NCI-H187 treated with DMSO at 0.1 percent for 48 hours (cell line): ENCODE measurements around the gene LINGO3.
A peak's percentile ranks its signal among the peaks of the same experiment; 100 is the strongest.

Experiments
- DNase-seq: peaks from one replicate; lab custom pipeline; 2025; lab: John Stamatoyannopoulos, UW

LINGO3 gene

DNA sequence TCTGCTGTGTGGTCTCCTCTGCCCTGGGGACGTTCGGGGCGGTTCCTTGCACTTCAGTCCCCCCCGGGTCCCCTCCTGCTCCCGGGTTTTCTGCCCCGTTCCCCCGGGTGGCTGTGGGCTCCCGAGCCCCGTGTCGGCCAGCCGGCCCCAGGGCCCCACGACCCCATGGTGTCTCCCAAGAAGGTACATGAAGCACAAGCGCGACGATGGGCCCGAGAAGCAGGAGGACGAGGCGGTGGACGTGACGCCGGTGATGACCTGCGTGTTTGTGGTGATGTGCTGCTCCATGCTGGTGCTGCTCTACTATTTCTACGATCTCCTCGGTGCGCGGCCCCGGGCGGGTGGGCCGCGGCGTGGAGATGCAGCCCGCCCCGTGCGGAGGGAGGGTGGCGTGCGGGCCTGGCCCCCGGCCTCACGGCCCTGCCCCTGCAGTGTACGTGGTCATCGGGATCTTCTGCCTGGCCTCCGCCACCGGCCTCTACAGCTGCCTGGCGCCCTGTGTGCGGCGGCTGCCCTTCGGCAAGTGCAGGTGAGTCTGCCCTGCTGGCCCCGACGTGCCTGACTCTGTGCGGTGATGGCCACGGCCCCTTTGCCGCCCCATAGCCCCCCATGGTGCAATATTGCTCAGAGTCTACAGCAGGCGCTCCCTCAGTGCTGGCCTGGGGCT, 31.8 kb upstream of the LINGO3 start:
- no peak for DNase-seq

DNA sequence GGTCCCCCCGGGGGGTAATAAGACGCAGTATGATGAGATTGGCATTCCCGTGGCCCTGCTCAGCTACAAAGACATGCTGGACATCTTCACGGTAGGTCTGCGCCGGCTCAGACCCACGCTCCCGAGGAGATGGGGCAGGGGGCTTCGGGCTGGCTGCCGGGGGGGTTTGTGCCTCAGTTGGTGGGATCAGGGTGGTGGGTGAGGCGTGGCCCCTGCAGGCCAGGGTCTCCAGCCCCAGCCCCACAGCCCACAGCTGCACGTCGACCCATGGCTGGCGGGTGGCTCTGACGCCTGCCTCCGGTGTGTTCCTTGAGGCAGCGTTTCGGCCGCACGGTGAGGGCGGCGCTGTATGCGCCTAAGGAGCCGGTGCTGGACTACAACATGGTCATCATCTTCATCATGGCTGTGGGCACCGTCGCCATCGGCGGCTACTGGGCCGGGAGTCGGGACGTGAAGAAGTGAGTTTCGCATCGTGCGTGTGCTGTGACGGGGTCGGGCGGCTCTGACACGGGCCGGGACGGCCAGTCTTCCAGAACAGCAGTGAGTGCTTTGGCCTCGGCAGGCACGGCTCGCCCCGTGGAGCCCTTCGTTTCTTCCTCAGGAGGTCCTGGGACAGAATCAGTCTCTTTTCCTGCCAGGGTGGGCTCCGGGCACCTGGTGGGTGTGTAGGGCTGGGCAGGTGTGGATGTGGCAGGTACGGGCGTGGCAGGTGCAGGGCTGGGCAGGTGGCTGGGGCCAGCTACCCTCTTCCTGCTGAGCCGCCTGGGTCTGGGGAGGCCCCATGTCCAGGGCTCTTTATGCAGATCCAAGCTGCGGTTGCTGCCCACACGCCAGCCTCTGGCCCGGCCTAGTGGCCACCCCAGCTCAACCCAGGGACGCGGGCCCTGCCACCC, 31.0 kb upstream of the LINGO3 start:
- DNase-seq: no peak

DNA sequence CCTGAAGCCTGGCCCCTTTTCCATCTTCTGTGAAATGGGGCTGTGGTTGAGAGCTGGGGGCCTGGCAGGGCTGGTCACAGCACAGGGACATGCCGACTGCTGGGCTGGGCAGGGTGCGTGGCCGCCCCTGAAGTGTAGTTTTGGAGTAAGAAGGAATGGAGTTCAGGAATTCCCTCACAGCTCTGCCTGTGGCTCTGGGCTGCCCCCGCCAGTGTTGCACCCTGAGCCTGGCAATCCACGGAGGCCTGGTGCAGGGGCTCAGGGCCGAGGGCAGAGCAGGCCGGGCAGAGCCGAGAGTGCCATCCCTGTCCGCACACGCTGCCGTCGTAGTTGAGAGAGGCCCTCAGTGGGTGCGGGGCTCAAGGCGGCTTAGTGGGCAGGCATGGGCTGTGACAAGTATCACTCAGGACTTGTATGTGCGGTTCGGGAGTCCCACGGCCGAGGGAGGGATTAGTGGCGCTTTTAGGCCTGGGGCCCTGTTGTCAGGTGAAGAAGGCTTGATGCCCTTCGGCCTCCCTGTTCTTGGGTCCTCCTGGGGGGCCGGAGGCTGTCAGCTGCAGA, 30.2 kb upstream of the LINGO3 start:
- DNase-seq: no peak

DNA sequence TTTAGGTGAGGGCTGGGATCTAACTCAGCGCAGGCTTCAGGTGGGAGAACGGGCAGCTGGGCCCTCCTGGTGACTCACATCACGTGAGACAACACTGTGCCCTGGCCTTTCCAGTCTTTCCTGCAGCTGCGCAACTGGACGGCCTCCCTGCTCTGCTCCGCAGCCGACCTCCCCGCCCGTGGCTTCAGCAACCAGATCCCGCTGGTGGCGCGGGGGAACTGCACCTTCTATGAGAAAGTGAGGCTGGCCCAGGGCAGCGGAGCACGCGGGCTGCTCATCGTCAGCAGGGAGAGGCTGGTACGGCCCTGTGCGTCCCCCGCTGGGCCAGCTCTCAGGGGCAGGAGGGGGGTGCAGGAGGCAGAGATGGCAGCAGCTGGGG, 29.4 kb upstream of the LINGO3 start:
- no peak for DNase-seq

DNA sequence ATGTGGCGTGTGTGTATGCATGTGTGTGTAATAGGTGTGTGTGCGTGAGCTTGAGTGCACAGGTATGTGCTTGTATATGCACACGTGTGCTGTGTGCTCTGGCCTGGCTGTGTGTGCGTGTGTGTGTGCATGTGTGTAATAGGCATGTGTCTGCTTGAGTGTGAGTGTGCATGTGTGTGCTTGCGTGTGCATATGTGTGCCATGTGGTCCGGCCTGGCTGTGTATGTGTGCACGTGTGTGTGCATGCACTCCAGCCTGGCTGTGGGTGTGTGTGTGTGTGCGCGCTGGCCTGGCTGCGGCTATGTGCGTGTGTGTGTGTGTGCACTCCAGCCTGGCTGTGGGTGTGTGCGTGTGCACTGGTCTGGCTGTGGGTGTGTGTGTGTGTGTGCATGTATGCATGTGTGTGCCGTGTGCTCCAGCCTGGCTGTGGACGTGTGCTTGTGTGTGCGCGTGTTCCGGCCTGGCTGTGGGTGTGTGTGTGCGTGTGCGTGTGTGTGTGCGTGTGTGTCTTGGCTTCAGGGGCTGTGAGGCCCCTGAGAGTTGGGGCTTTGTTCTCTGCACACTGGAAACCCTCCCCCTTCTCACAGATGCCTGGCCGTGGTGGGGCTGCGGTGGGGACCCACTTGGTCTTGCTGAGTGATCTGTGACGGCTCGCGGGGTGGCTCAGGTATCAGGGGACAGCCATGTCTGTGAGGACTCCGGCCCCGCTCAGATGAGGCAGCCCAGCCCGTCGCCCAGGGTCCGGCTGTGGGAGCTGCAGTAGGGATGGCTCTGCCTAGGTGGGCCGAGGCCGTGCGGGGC, 28.8 kb upstream of the LINGO3 start:
- DNase-seq: no peak

DNA sequence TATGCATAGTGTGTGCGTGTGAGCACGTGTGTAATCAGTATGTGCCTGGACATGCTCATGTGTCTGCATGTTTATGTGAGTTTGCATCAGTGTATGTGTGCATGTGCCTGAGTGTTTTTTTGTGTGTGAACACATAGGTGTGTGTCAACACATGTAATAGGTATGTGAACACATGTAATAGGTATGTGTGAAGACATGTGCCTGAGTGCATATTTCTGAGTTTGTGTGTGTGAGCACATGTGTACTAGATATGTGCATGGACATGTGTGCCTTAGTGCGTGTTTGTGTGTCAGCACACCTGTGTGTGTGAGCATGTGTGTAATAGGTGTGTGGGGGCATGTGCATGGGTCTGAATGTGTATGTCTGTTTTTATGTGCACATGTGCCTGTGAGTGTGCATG, 27.9 kb upstream of the LINGO3 start:
- DNase-seq: no peak

DNA sequence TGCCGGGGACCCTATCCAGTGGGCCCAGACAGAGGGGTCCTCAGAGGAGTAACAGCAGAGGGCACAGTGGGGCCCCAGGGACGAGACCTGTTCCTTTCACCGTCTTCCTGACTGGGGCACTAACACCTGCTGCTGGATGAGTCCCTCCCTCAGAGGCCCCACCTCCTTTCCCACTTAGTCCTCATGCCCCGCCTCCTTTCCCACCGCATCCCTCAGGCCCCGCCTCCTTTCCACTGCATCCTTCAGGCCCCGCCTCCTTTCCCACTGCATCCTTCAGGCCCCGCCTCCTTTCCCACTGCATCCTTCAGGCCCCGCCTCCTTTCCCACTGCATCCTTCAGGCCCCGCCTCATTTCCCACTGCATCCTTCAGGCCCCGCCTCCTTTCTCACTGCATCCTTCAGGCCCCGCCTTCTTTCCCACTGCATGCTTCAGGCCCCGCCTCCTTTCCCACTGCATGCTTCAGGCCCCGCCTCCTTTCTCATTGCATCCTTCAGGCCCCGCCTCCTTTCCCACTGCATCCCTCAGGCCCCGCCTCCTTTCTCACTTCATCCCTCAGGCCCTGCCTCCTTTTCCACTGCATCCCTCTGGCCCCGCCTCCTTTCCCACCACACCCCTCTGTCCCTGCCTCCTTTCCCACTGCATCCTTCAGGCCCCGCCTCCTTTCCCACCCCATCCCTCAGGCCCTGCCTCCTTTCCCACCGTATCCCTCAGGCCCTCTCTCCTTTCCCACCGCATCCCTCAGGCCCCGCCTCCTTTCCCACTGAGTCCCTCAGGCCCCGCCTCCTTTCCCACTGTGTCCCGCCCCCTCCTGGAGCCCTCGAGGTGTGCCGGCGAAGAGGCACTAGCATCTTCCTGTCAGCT, 27.3 kb upstream of the LINGO3 start:
- no peak for DNase-seq

DNA sequence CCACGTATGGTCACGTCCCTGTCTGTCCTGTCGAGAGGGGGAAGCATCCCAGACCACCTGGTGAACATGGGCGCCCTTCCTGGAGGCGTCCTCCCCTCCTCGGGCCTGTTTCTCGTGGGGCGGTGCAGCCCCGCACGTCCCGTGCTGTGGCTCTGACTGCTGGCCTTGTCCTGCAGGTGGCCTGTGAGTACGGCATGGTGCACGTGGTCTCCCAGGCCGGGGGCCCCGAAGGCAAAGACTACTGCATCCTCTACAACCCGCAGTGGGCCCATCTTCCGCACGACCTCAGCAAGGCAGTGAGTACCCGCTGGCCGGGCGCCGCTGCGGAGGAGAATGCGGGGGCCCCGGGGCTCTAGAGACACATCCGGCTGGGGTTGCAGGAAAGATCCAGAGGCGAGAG, 26.5 kb upstream of the LINGO3 start:
- DNase-seq: no peak

DNA sequence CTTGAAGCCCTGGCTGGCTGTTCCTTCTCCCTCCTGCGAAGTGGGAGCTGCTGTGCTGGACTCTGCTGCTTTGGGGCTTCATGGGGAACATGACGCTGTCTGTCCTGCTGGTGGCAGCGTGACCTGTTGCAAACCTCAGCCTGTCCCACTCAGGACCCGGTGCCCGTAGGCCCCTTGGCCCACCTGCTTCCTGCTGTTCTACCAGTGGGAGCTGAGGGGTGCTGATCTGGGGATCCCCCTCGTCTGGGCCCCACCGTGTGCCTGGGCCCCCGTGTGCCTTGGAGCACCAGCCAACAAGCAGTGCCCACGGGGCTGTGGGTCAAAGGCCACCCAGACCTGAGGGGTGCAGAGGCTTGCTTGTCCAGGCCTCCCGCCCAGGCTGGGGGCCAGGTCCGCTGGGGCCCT, 25.9 kb upstream of the LINGO3 start:
- DNase-seq: no peak

DNA sequence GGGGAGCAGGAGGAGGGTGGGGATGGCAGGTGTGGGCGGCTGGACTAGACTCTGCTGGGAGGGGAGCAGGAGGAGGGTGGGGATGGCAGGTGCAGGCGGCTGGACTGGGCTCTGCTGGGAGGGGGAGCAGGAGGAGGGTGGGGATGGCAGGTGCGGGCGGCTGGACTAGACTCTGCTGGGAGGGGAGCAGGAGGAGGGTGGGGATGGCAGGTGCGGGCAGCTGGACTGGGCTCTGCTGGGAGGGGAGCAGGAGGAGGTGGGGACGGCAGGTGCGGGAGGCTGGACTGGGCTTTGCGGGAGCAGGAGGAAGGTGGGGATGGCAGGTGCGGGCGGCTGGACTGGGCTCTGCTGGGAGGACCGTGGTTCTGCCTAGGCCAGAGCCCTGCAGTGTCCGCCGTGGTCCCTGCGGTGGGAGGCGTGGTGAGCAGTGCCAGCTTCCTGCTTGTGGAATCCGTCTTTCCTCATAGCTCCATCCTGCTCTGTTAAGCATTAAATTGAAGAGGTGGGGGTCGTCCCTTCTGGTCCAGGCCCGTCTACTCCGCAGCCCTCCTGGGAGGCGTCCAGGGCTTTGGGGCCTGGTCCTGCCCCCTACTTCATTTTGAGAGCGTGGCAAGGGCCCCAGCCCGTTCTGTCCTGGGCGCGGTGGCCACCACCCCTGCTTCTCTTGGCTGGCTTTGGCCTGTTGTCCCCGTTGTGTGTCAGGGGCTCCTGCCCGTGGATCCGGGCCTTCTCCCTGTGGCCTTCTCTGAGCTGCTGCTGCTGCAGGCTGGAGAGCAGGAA, 25.3 kb upstream of the LINGO3 start:
- DNase-seq: peak; percentile 86

DNA sequence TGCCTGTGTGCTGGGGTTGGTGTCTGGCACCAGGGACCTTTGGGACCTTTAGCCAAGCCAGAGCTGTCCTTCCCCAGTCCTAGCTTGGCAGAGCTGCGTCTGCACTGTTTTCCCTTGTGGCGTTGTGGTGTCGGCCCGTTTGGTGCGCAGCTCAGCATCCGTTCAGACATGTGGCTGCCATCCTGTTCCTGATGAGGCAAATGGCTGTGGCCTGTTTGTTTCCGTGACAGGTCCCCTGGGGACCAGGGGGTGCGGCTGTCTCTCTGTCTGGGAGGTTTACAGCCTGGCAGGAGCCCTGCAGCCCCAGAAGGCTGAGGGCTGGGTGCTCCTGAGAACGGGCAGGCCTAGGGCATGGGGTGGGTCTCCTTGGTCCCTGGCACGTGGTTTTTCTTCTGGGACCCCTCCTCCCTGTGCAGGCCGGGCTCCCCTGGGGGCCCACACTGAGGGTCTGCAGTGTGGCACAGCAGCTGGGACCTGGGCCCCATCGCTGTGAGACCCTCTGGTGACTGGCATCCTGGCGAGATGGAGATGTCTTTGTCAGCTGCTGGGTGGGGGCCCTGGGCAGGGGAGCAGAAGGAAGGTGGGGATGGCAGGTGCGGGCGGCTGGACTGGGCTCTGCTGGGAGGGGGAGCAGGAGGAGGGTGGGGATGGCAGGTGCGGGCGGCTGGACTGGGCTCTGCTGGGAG, 24.5 kb upstream of the LINGO3 start:
- DNase-seq: peak; percentile 63

DNA sequence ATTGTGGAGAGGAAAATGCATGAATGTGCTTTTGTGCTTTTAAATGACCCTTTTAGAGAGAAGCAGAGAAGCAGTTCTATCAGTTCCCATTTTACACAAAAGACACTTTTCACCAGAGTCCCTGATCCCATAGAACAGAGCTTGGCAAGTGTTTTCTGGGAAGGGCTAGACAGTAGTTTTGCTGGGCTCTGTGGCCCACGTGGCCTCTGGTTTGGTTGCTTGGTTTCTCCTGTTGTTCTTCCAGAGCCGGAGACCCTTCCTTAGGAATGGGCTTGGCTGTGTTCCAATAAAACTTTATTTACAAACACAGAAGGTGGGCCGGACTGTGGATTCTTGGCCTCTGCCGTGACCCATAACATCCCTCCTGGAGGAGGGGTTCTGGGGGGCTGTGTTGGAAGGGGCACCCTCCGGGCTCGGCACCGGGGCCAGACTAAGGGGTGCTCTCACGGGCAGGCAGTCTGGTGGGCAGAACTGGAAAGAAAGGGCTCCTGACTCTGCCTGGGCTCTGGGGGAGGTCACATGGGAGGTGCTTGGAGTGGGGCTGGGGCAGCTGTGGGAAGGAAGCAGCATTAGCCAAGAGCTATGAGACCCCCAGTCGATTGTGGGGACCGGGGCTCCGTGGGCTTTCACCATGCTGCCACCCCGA, 23.8 kb upstream of the LINGO3 start:
- DNase-seq: no peak

DNA sequence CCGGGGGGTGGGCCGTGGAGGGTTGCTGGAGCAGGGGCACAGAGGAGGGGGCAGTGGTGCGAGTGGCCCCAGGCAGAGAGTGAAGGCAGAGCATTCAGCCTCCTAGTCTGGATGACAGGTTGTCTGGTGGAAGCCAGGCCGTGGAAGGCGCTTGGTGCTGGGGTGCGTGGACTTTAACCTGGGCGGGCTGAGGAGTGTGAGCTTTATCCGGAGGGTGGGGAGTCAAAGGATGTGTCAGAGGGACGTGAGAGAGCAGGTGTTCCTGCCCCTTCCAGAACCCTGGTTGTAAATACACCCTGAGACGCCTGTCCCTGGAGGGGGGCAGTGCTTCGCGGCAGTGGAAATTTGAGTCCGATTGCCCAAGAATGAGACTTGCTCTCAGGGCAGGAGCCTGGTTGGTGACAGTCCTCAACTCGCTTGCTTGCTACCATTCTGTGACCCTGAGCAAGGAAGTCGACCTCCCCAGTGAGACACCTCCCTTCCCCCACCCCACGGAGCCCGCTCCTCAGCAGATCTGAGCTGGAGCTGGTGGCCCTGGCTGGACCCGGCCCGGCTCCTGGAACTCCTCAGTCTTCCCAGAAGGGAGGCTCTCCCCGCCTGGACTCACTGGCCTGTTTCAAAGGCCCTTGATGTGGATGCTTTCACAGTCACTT, 22.8 kb upstream of the LINGO3 start:
- DNase-seq: peak; percentile 48

DNA sequence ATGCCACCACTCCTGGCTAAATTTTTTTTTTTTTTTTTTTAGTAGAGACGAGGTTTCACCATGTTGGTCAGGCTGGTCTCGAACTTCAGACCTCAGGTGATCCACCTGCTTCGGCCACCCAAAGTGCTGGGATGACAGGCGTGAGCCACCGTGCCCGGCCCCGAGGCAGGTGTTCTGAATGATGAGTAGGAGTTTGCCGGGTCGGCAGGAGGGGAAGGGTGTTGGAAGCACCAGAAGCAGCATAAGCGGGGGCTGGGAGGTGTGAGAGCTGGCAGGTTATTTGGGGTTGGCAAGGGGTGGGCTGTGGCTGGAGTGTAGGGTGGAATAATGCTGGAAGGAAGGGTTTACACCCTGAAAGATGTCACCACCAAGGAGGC, 22.3 kb upstream of the LINGO3 start:
- no peak for DNase-seq

DNA sequence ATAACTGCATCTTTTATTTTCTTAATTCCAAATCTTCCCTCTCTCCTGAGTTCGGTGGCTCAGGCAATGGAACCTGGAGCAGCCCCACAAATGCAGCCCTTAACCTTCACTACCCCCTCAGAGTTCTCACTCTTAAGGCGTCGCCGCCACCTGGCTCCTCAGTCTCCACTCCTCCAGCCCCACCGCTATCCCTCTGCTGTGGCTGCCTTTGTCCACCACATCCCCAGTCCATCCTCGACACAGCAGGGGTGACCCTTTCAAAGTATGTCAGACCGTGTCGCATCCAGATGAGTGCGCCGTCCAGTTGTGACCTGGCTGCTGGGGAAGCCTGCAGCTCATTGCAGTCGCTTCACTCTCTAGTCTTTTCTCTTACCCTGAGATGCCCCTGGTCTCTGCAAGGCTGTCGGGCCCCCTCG, 21.6 kb upstream of the LINGO3 start:
- no peak for DNase-seq

DNA sequence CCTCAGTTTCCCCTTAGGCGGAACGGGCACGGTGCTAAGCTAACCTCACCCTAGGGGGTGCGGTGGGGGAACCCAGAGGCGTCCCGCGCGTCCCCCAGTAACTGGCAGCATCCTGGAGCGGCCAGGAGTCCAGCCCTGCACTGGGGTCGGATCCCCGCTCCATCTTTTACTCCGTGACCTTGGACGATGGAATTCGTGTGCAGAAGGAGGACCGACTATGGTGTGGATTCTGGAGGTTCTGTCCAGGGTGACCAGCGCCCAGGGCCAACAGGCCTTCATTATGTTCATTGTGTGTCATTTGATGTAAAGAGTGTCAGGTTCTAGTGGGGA, 21.2 kb upstream of the LINGO3 start:
- DNase-seq: no peak

DNA sequence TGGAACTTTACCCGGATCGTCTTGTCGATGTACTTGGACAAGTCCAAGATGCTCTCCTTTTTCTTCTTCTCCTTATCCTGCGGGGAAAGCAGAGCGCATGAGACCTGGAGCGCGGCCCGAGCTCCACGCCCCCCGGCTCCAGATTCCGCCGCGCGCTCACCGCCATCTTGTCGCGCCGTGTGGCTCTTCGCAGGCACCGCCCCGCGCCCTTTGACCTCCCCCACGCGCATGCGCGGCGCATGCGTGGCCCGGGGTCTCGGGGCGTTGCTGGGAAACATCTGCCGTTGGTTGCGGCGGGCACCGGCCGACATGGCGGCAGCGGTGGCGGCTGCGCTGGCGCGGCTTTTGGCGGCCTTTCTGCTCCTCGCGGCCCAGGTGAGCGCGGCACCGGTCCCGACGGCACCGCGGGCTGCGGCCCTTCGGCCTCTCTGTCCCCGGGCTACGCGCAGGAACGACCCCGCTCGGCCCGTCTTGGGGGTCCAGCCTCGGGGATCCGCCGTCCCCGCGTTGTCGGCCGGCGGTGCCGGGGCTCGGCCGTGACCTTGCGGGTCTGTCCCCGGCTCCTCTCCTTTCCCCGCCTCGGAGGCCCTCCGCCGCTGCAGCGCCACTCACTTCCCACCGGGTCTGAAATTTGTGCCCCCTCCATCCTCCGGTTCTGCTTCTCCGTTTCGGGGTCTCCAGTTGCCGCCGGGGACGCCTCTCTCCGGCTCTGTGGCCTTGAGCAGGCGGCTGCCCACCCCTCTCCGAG, 20.6 kb upstream of the LINGO3 start, which contains the start of the genes LSM7 and SPPL2B:
Gene LSM7, minus strand, starts transcription at position 186 of the 748 bp plus-strand sequence. Its CDS starts 20 bp downstream, at position 166.
Gene SPPL2B, plus strand, starts transcription at position 284 of the 748 bp plus-strand sequence. Its CDS starts 26 bp downstream, at position 310.
- DNase-seq: no peak

DNA sequence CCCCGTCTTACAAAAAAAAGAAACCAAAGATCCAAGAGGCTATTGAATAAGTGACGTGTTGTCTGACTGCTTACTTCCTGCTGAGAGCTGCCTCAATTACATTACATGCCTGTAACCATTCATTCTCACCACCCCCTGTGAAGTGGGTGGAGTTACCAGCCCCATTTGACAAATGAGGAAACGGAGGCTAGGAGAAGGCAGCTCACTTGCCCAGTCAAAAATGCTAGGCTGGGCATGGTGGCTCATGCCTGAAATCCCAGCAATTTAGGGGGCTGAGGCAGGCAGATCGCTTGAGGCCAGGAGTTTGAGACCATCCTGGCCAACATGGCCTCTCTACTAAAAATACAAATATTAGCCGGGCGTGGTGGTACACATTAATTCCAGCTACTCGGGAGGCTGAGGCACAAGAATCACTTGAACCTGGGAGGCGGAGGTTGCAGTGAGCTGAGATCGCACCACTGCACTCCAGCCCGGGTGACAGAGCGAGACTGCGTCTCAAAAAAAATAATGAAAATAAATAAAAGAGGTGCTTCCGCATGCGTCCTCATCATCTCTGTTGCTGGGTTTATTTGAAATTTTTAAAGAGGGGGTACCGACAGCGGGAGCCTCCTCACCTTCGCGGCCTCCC, 19.9 kb upstream of the LINGO3 start:
- no peak for DNase-seq
